Measurements from ENCODE around the gene LUC7L2. TPM values are rescaled to one million over a fixed set of nuclear protein-coding genes. Genes with fewer than 3 reads are reported as not detected.
A peak's percentile ranks its signal among the peaks of the same experiment; 100 is the strongest.
"Not testable (repeated sequence)": the region's sequence is repeated elsewhere in the genome, so short reads cannot be mapped to it uniquely, and the experiment has no call there.

The LUC7L2 gene
- total and polyA plus RNA-seq, 2 experiments from 2014 or later, result 39.7 to 47.3 TPM

DNA sequence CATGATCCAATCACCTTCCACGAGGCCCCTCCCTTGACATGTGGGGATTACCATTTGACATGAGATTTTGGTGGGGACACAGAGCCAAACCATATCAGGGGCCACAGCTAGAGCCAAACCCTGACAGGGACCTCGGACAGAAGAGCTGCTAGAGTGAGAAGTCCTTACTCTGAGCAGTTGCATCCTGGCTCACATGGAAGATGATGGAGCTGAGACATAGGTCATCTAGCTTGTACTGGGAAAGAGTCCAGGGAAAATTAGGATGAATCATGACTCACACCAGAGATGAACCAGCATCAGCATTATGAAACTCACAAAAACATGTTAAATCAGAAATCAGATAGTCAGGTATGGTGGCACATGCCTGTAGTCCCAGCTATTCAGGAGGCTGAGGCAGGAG, 31.3 kb upstream of the LUC7L2 start:
- in situ Hi-C loops (cut with MboI), result no loop called here
- peak; percentile 91 for DNase-seq
- Histone ChIP-seq H3K36me3 (ENCODE audit: low read depth) (no peaks in the 10 kb centered on the region), H2AFZ (no peak overlapping the region), H3K4me1 (ENCODE audit: insufficient read depth) (no peaks in the 10 kb centered on the region), H3F3A (ENCODE audit: insufficient read depth) (peaks cover 12% of the 10 kb centered on the region; the same call in 1 of the 2 replicates), H3K9me3 (ENCODE audit: low read depth) (no peaks in the 10 kb centered on the region), H3K9me2 (ENCODE audit: insufficient read depth) (no peaks in the 10 kb centered on the region), H3K9ac (no peak overlapping the region), H4K20me1 (ENCODE audit: insufficient read depth) (no peaks in the 10 kb centered on the region), H3K27ac (0 out of 2 replicates have a peak overlapping the region, but pooled peaks have one; percentile 27), H3K79me2 (ENCODE audit: insufficient read depth) (no peaks in the 10 kb centered on the region), H3K27me3 (replicated peaks; ENCODE audit: insufficient read depth) (no peaks in the 10 kb centered on the region), H3K4me2 (ENCODE audit: unreplicated experiment) (no peak overlapping the region), H3K4me3 (no peak overlapping the region)
- TF ChIP-seq EZH2 (IDR thresholded peaks at IDR 0.05; ENCODE audit: insufficient read depth, poor library complexity, severe bottlenecking) (no peak), EZH2phosphoT487 (IDR thresholded peaks at IDR 0.05; ENCODE audit: insufficient read depth, low read depth) (no peak)
- WGBS, 2 experiments (ENCODE audit: low coverage in 1 of 2, low lambda C conversion rate in 2 of 2, missing lambda C conversion rate in 2 of 2), result 50 to 52% methylated on average over 2 of the region's 2 CpGs

DNA sequence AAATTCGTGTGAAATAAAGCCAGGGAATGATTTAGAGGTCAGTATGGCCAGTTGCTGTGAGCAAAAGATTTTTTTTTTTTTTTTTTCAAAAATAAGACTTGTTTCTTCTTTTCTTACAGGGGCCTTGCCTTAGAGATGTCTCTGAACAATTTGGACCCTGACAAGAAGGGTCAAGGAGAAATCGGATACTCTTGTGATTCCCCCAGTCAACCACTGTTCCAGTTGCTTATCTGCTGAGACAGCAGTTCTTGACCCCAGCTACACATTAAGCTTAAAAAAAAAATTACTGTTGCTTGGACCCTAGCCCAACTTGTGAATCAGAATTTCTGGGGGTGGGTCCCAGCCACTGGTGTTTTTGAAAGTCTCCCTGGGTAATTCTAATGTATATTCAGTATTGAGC, 30.6 kb upstream of the LUC7L2 start:
- DNase-seq, result no peak
- no peaks in the 10 kb centered on the region for H4K20me1 ChIP-seq (ENCODE audit: insufficient read depth)
- H3K79me2 ChIP-seq (ENCODE audit: insufficient read depth), result no peaks in the 10 kb centered on the region
- no peak overlapping the region for H3K9ac ChIP-seq
- H3K4me2 ChIP-seq (ENCODE audit: unreplicated experiment), result no peak overlapping the region
- H2AFZ ChIP-seq, result no peak overlapping the region
- no peaks in the 10 kb centered on the region for H3K27me3 ChIP-seq (replicated peaks; ENCODE audit: insufficient read depth)
- 42 to 44% methylated on average over 2 of the region's 2 CpGs for WGBS, 2 experiments (ENCODE audit: low coverage in 1 of 2, low lambda C conversion rate in 2 of 2, missing lambda C conversion rate in 2 of 2)
- TF ChIP-seq EZH2 (IDR thresholded peaks at IDR 0.05; ENCODE audit: insufficient read depth, poor library complexity, severe bottlenecking) (no peak), EZH2phosphoT487 (IDR thresholded peaks at IDR 0.05; ENCODE audit: insufficient read depth, low read depth) (no peak)
- H3K27ac ChIP-seq, result no peak overlapping the region
- peaks cover 12% of the 10 kb centered on the region; the same call in 1 of the 2 replicates for H3F3A ChIP-seq (ENCODE audit: insufficient read depth)
- H3K36me3 ChIP-seq (ENCODE audit: low read depth), result no peaks in the 10 kb centered on the region
- no peaks in the 10 kb centered on the region for H3K4me1 ChIP-seq (ENCODE audit: insufficient read depth)
- H3K4me3 ChIP-seq, result no peak overlapping the region
- H3K9me2 ChIP-seq (ENCODE audit: insufficient read depth), result no peaks in the 10 kb centered on the region
- in situ Hi-C loops (cut with MboI), result no loop called here
- H3K9me3 ChIP-seq (ENCODE audit: low read depth), result no peaks in the 10 kb centered on the region

DNA sequence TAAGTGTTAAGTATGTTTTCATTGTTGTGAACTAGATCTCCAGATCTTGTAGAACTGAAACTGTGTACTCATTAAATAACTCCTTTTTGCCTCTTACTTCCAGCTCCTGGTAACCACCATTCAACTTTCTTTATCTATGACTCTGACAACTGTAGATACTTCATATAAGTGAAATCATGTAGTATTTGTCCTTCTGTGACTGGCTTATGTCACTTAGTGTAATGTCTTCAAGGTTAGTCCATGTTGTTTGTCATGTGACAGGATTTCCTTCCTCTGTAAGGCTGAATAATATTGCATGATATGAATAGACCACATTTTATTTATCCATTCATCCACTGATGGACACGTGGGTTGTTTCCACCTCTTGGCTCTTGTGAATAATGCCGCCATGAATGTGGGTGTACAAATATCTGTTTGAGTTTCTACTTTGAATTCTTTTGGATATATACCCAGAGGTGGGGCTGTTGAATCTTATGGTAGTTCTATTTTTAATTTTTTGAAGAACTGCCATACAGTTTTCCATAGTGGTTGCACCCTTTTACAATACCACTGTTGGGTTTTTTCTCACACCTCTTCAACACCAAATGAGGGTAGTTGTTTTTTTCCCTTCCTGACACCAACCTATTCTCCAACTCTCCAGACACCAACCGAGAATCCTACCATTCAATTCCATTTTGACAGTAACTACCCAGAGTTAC, 29.2 kb upstream of the LUC7L2 start:
- TF ChIP-seq EZH2phosphoT487 (IDR thresholded peaks at IDR 0.05; ENCODE audit: insufficient read depth, low read depth) (no peak), EZH2 (IDR thresholded peaks at IDR 0.05; ENCODE audit: insufficient read depth, poor library complexity, severe bottlenecking) (no peak)
- Histone ChIP-seq H2AFZ (no peak overlapping the region), H3K9me3 (ENCODE audit: low read depth) (no peaks in the 10 kb centered on the region), H3K9me2 (ENCODE audit: insufficient read depth) (no peaks in the 10 kb centered on the region), H3K36me3 (ENCODE audit: low read depth) (no peaks in the 10 kb centered on the region), H3K79me2 (ENCODE audit: insufficient read depth) (no peaks in the 10 kb centered on the region), H3K4me3 (no peak overlapping the region), H3K9ac (no peak overlapping the region), H3K27ac (no peak overlapping the region), H3K4me1 (ENCODE audit: insufficient read depth) (no peaks in the 10 kb centered on the region), H4K20me1 (ENCODE audit: insufficient read depth) (no peaks in the 10 kb centered on the region), H3F3A (ENCODE audit: insufficient read depth) (peaks cover 12% of the 10 kb centered on the region; the same call in 1 of the 2 replicates), H3K27me3 (replicated peaks; ENCODE audit: insufficient read depth) (no peaks in the 10 kb centered on the region), H3K4me2 (ENCODE audit: unreplicated experiment) (no peak overlapping the region)
- DNase-seq, result no peak
- in situ Hi-C loops (cut with MboI), result no loop called here
- 78 to 79% methylated on average over 3 of the region's 3 CpGs for WGBS, 2 experiments (ENCODE audit: low coverage in 1 of 2, low lambda C conversion rate in 2 of 2, missing lambda C conversion rate in 2 of 2)

DNA sequence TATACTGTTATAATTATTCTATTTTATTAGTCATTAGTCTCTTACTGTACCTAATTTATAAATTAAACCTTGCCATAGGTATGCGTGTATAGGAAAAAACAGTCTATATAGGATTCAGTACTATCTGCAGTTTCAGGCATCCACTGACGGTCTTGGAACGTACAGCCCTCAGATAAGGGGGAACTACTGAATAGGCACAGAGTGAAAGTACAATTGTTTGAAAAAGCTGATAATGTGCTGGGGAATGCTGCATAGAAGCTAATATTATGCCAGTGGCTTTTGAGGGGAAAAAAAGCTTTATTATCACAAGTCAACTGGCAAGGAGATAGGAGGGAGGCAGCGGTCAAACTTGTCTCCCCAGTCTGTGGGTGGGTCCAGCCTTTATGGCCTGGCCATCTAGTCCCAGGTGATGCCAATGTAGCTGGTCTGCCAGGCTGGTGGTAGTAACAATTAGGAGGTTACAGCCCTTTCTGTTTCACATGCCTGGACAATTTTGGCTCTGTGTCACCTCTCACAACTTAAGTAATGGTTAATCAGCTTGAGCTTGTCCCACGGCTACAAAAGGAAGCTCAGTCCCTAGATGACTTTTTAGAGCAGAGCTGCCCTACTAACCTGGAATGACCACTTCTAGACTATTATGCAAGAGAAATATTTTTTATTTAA, 26.9 kb upstream of the LUC7L2 start:
- Histone ChIP-seq H3K9me3 (ENCODE audit: low read depth) (no peaks in the 10 kb centered on the region), H3F3A (ENCODE audit: insufficient read depth) (peaks cover 11% of the 10 kb centered on the region; the same call in 1 of the 2 replicates), H3K27me3 (replicated peaks; ENCODE audit: insufficient read depth) (no peaks in the 10 kb centered on the region), H3K27ac (no peak overlapping the region), H3K4me3 (no peak overlapping the region), H4K20me1 (ENCODE audit: insufficient read depth) (no peaks in the 10 kb centered on the region), H3K79me2 (ENCODE audit: insufficient read depth) (no peaks in the 10 kb centered on the region), H3K9me2 (ENCODE audit: insufficient read depth) (no peaks in the 10 kb centered on the region), H3K4me2 (ENCODE audit: unreplicated experiment) (no peak overlapping the region), H3K36me3 (ENCODE audit: low read depth) (no peaks in the 10 kb centered on the region), H3K9ac (no peak overlapping the region), H3K4me1 (ENCODE audit: insufficient read depth) (no peaks in the 10 kb centered on the region), H2AFZ (no peak overlapping the region)
- TF ChIP-seq EZH2 (IDR thresholded peaks at IDR 0.05; ENCODE audit: insufficient read depth, poor library complexity, severe bottlenecking) (no peak), EZH2phosphoT487 (IDR thresholded peaks at IDR 0.05; ENCODE audit: insufficient read depth, low read depth) (no peak)
- DNase-seq, result no peak
- WGBS, 2 experiments (ENCODE audit: low coverage in 1 of 2, low lambda C conversion rate in 2 of 2, missing lambda C conversion rate in 2 of 2), result 75 to 78% methylated on average over 5 of the region's 5 CpGs
- in situ Hi-C loops (cut with MboI), result no loop called here

DNA sequence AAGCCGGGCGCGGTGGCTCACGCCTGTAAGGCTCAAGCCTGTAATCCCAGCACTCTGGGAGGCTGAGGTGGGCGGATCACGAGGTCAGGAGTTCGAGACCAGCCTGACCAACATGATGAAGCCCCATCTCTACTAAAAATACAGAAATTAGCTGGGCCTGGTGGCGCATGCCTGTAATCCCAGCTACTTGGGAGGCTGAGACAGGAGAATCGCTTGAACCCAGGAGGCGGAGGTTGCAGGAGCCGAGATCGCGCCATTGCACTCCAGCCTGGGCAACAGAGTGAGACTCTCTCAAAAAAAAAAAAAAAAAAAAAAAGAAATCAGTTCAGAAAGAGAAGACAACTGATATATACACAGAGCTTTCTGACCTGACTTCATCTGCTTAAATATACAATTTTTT, 26.3 kb upstream of the LUC7L2 start:
- H3K4me2 ChIP-seq (ENCODE audit: unreplicated experiment); H3K4me3 ChIP-seq; H3K79me2 ChIP-seq (ENCODE audit: insufficient read depth); H3K27ac ChIP-seq; H3K9ac ChIP-seq; H3K27me3 ChIP-seq (replicated peaks; ENCODE audit: insufficient read depth); H3K4me1 ChIP-seq (ENCODE audit: insufficient read depth); H3K36me3 ChIP-seq (ENCODE audit: low read depth); H3F3A ChIP-seq (ENCODE audit: insufficient read depth); DNase-seq; H3K9me2 ChIP-seq (ENCODE audit: insufficient read depth); H3K9me3 ChIP-seq (ENCODE audit: low read depth); in situ Hi-C loops (cut with MboI); H4K20me1 ChIP-seq (ENCODE audit: insufficient read depth); H2AFZ ChIP-seq: not testable (repeated sequence)
- 83% methylated on average over 12 to 13 of the region's 13 CpGs for WGBS, 2 experiments (ENCODE audit: low coverage in 1 of 2, low lambda C conversion rate in 2 of 2, missing lambda C conversion rate in 2 of 2)
